Stimulated activated CD4-positive, alpha-beta T cell treated with anti-CD3 and anti-CD28 coated beads, Interleukin-4, amount 100 ng/mL, for 4 hours (primary cell): Measurements from ENCODE around the gene ADAM8.
"Not testable (repeated sequence)": the region's sequence is repeated elsewhere in the genome, so short reads cannot be mapped to it uniquely, and the experiment has no call there.

ENCODE experiments used
- DNase-seq, 2 experiments: peaks; one replicate each; pipeline ENCODE4 v3.0.0-alpha.2; 2020

The ADAM8 gene

DNA sequence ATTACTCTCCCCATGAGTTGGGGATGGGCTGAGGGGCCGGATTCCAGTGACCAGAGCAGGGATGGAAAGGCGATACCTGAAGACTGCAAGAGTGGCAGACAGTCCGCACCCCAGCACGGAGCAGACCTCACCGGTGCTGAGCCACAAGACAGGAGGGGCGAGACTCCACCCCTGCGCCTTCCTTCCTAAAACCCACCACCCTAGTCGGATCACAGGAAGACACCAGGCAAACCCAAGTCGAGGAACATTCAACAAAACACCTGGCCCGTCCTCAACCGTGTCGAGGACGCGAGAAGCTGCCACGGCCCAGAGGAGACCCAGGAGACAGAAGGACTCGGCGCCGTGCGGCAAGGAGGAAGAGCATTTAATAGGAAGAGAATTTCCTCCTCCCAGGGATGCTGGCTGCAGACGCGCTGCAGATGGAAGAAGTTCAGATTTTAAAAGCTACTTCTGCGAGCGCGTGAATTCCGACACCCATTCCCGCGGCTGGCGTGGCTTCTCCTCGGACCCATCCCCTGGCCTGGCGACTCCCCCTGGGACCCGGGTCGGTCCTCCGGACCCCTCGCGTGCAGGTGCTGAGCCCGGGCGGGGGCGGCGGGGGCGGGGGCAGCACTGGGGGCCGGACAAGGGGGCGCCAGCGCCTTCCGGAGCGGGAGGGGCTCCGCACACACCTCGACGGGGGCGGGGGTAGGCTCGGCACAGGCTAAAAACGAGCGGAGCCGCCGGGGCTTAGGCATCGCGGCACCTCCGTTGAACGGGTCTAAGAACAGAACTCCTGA lies 47.2 kb downstream of the ADAM8 start:
- no peak for DNase-seq

DNA sequence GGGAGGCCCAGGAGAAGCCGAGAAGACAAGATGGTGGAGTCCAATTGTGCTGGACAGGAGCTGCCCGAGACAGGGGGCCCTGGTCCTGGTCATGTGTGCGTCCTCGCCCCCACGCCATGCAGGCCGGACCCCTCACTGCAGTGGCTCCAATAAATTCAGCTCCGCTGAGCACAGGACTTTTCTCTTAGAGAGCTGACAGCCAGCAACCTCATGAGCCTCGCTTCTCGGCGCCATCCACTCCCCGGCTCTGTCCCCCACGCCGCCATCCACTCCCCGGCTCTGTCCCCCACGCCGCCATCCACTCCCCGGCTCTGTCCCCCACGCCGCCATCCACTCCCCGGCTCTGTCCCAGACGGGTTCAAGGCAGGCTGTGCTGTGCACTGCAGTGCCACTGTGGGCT lies 49.4 kb downstream of the ADAM8 start:
- DNase-seq = no peak

DNA sequence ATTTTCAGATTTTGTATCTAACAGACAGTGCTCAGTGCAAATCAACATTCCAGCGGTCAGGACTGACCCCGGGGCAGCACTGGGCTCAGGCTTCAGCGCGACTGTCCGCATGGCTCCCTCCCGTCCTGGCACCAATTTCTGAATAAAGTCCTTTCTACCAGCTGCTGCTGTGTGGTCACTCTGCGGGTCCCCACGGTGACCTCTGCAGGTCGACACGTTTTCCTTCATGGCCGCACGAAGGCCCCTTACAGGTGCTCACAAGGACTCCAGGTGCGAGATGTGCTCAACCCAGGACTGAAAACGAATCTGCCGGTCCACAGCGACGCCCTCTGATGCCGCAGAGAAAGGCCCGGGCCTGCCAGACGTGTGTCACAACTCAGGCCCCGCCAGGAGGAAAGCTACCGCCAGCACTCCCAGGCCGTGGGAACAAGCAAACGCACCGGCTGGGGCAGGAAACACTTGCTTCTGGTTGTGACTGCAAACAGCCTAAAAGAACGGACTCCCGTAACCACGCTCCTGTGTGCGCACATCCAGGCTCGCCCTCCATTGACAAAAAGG lies 50.3 kb downstream of the ADAM8 start:
- no peak for DNase-seq

DNA sequence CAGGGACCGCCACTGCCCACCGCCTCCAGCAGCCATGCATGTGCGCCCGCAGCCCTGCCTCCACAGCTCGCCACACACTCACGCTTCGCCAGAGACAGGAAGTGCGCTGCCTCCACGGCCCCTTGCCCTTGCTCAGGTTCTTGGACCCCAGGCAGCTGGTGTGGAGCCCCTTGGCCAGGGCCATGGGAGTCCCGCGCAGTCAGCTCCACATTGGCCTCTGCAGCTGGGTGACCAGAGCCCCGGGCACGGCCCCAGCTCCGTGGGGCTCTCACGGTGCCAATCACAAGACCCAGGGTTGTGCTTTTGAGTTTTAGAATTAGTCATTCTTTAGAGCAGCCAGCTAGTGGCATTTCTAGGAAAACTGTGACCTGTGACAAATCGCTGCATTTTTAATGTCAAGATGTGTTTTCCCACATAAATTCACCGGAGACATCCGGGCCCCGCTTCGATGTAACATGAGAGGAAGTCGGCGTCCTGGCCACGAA lies 50.9 kb downstream of the ADAM8 start:
- DNase-seq = no peak

DNA sequence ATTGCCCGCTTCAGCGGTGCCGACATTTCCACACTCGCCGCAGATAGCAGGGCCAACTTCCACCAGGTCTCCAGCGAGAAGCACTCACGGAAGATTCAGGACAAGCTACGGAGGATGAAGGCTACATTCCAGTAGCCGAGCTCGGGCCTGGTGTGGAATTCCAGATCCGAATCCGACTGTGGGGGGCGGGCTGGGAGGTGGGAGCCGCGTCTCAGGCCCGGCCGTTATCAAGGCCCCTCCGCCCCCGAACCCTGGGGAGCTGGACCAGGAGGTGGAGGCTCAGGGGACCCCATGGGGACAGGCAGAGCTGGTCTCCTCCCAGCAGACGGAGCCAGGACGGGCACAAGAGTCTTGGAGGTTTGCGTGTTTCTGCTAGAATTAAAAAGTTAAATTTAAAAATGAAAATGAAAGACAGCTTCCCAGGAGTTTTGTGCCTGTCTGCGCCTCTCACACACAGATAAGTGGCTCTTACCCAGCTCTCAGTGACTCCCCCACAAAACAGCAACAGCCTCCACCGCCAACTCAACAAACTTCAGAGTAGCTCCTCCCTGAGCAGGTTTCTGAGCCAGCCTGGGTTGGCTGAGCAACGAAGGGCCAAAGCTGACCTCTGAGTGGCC lies 51.8 kb downstream of the ADAM8 start:
- DNase-seq = no peak

DNA sequence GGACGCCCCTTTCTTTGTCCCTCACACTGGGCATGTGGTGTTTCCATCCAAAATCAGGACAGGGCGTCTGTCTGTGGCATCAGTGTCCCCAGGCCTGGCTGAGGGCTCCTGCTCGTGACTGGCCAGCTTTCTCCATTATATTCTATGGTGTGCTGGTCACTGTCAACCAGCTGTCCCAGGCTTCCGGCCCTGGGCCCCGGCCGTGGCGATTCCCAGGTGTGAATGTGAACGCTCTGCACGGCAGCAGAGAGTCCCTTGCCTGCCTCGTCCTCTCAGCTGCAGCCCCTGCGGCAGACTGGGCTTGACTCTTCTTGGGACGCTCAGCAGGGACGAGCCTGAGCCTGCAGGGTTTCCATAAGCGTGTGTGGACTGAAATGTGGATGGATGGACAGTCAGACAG lies 52.6 kb downstream of the ADAM8 start:
- no peak for DNase-seq

DNA sequence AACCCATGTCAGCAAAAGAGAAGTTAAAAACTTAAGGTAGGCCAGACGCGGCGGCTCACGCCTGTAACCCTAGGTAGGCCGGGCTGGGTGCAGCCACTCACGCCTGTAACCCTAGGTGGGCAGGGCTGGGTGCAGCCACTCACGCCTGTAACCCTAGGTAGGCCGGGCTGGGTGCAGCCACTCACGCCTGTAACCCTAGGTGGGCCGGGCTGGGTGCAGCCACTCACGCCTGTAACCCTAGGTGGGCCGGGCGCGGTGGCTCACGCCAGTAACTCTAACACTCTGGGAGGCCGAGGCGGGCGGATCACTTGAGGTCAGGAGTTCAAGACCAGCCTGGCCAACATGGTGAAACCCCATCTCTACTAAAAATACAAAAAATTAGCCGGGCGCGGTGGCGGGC lies 54.9 kb downstream of the ADAM8 start:
- not testable (repeated sequence) for DNase-seq

DNA sequence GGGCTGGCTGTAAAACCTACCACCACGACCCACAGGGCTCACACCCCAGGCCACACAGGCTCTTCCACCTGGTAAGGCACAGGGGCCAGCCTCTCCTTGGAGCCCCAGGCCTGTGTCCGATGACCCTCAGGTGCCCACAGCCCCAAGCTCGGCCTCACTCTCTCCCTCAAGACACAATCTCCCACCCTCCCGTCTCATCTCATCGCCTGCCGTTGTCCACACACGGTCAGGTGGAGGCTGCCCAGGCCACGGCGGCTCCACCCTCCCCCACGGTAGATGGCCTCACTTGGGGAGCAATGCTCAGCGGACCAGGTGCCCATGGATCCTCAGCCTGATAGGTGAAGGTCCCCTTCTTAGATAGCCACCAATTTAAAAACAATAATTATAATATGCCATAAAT lies 55.3 kb downstream of the ADAM8 start:
- DNase-seq = no peak

DNA sequence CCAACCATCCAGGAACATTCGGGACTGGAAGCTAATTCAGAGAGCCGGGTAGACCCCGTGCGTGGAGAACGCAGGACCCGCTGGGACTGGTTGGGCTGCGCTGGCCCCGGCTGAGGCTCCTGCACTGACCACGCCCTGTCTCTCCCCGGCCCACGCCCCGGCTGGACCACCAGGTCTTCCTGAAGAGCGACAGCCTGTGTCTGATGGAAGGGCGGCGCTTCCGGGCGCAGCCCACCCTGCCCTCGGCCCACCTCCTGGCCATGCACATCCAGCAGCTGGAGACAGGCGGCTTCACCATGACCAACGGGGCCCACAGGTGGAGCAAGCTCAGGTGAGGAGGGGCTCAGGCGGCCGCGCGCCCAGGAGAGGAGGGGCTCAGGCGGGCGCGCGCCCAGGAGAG lies 56.9 kb downstream of the ADAM8 start:
- no peak for DNase-seq

DNA sequence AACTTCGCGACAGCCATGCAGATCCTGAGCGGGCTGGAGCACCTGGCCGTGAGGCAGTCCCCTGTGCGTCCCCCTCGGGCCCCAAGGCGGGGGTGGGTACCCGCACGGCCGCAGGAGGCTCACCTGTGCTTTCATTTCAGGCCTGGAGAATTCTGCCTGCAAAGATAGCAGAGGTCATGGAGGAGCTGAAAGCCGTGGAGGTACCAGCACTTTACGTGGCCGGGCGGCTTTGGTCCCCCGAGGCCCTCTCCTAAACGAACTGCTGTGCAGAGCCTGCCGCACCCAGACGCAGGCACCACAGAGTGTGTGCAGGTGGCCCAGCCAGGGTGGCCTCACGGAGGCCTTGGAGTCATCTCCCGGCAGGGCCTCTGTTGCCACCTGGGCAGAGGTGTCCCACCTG lies 57.8 kb downstream of the ADAM8 start:
- DNase-seq = no peak

DNA sequence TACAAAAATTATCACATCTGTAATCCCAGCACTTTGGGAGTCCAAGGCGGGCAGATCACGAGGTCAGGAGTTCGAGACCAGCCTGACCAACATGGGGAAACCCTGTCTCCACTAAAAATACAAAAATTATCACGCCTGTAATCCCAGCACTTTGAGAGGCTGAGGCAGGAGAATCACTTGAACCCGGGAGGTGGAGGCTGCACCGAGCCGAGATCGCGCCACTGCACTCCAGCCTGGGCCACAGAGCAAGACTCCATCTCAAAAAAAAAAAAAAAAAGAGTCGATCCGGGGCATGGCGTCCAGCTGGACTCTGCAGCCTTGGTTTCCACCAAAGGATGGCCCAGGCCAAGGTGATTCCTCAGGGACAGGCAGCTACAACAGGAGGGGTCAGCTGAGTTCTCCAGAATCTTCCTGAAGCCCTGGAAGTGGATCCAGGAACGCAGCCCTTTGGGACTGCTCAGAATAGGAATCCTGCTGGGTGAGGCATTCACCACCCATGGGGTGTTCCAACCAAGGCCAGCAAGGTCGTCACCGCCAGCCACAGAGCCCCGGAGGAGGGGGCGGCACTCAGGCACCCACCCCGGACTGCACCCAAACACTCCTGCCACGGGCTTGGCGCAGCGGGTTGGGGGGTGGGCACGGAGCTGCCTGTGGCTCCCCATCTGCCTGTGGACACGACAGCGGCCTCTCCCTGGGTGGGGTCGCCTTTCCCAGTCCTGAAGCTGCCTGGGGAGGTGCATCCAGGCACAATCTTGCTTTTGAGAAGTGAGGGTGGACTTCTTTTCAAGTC lies 58.7 kb downstream of the ADAM8 start:
- no peak for DNase-seq

DNA sequence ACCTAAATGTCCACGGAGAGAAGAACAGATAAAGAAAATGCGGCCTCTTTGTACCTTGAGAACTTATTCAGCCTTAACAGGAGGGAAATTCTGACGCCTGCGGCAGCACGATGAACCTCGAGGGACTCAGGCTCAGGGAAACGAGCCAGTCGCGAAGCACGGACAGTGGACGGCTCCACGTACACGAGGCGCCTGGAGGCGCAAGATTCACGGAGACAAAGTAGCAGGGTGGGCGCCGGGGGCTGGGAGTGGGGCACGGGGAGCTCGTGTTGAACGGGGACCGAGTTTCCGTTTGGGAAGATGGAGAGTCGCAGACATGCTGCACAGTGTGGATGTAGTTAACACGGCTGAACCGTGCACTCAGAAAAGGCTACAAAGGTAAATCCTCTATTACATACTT lies 59.9 kb downstream of the ADAM8 start:
- no peak for DNase-seq

DNA sequence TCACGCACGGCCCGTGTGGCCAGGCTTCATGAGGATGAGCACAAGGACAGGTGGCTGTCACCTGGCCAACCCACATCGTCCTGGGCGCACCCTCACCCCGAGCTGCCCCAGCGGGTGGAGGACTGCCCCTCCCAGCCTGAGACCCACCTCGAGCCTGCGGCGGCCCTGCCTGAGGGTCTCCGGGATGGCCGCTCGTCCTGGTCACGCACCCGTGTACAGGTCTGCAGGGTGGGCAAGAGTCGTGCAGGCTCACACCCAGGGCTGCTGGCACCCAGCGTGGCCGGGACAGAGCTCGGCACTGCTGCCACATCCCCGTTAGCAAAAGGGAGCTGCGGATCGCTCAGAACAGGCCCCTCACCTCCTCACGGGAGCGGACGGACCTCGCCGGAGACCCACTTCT lies 61.1 kb downstream of the ADAM8 start:
- DNase-seq = no peak

DNA sequence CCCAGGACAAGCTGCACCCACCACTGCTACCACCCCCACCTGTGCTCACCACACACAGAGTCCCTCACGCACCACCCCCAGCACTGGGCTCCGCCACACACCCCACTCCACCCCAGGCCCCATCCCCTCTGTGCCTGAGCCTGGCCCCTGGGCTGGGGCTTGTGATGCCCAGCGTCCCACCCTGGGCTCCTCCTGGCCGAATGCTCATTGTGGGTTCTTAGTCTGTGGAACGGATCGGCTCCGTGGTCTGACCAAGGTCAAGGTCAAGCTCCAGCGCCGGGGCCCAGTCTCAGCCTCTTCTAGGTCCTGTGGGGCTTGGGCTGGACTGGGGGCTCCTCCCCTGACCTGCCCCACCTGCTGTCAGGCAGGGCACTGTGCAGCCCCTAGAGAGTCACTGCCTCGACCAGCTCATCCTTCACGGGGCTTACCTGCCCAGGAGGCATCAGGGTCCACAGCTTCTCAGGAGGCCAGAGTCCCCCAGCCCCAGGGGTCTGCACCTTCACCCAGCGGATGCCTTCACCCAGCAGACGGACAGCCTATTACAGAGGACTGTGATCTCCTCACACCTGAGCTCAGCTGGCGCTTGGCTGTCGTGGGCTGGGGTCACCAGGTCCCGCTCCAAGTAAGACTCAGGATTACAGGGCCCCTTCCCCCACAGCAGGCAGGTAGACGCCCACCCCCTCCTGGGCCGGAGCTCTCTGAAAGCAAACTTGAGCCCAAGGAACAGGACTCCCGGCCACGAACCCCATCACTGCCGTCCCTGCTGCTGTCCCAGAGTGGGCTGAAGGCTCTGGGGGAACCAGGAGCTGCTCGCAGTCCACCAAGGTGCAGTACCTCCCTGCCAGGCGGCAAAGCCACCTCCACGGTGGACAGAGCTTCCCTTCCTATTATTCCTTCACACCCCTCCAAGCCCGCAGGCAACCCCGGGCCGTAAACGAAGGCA lies 61.9 kb downstream of the ADAM8 start:
- DNase-seq = no peak

DNA sequence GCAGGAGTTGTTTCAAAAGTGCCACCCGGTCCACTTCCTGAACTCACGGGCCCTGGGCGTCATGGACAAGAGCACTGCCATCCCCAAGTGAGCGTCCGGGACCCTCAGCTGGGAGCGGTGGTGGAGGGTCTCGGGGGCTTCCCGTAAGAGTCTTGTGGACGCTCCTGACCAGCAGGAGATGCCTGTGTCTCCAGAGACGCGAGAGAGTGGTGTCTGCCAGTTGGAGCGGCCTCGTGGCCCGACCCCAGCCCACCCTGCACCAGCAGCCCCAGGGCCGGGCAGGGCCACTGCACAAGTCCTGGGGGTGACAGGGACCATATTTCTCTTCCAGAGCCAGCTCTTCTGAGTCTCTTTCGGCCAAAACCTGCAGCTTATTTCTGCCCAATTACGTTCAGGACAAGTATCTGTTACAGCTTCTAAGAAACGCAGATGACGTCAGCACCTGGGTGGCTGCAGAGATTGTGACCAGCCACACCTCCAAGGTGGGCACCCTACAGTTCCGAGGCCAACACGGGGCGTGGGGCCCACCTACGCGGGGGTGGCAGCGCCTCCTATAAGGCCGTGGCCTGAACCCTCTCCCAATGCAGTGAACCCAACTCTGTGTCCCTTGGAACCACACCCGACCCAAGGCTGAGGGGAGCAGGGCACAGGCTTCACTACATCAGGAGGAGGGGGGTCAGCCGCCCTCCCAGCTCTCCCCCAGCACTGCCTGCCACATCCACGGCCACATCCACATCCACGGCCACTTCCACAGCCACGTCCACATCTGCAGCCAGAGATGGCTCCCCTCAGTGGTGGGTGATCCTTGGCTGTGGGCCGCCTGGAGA lies 62.8 kb downstream of the ADAM8 start:
- no peak for DNase-seq

DNA sequence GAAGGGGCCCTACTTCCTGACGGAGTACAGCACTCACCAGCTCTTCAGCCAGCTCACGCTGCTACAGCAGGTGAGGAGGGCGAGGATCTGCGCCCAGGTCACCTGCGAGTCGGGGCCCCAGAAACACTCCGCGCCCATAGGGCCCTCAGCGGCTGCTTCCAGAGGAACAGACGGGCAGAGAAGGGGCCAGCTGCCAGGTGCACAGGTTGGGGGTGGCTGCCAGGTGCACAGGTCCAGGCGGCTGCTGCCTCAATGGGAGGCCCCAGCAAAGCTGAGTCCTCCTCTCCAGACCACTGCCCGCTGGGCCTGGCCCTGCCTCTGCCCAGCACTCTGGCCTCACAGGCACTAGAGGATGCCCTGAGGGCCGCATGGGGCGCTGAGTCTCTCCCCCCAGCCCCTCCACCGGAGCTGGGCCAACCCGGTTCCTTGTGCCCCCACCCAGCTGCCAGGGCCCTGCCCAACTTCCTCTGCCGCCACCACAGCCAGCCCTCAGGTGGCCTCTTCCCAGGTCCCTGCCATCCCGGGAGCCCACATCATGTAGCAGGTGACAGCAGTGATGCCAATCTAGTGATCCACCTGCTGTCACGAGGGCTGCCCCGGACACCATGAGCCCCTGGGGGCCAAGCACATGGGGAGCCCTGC lies 63.7 kb downstream of the ADAM8 start:
- no peak for DNase-seq
